Hepatocyte (in vitro differentiated cells): Measurements from ENCODE around the gene YWHAG. TPM values are rescaled to one million over a fixed set of nuclear protein-coding genes. Genes with fewer than 3 reads are reported as not detected.
"Not testable (repeated sequence)": the region's sequence is repeated elsewhere in the genome, so short reads cannot be mapped to it uniquely, and the experiment has no call there.

Experiments used
- DNase-seq: peaks from one replicate; pipeline ENCODE4 v3.0.0-alpha.2; 2016; ENCODE audit warnings: low spot score
- H2AFZ ChIP-seq: fragments of 200-600 bp; sonication (generic); 2 replicates; pipeline ENCODE4 v1.6.0; 2016; ENCODE audit warnings: antibody characterized with exemption, mild to moderate bottlenecking
- H3K27ac ChIP-seq: fragments of 200-600 bp; sonication (generic); 2 replicates; pipeline ENCODE4 v1.5.1; 2016; ENCODE audit warnings: mild to moderate bottlenecking
- H3K27me3 ChIP-seq: fragments of 200-600 bp; sonication (generic); 2 replicates; pipeline ENCODE4 v1.6.1; 2016
- H3K36me3 ChIP-seq: fragments of 200-600 bp; sonication (generic); replicated peaks from 2 replicates; pipeline ENCODE4 v1.5.1; 2016; ENCODE audit warnings: low read depth; ENCODE audit not compliant: insufficient read depth
- H3K4me1 ChIP-seq: fragments of 200-600 bp; sonication (generic); 2 replicates; pipeline ENCODE4 v1.5.1; 2016; ENCODE audit warnings: mild to moderate bottlenecking, moderate library complexity; ENCODE audit not compliant: insufficient read depth
- H3K4me2 ChIP-seq: fragments of 200-600 bp; sonication (generic); 2 replicates; pipeline ENCODE4 v1.6.0; 2016
- H3K4me3 ChIP-seq: fragments of 200-600 bp; sonication (generic); 2 replicates; pipeline ENCODE4 v1.5.1; 2016; ENCODE audit warnings: mild to moderate bottlenecking
- H3K79me2 ChIP-seq: fragments of 200-600 bp; sonication (generic); 2 replicates; pipeline ENCODE4 v1.6.0; 2017; ENCODE audit warnings: mild to moderate bottlenecking
- H3K9me2 ChIP-seq: fragments of 200-600 bp; sonication (generic); replicated peaks from 2 replicates; pipeline ENCODE4 v1.6.0; 2017; ENCODE audit warnings: mild to moderate bottlenecking; ENCODE audit not compliant: insufficient read depth
- H3K9me3 ChIP-seq: fragments of 200-600 bp; sonication (generic); 2 replicates; pipeline ENCODE4 v1.5.1; 2016; ENCODE audit warnings: low read depth, mild to moderate bottlenecking
- H4K20me1 ChIP-seq: fragments of 200-600 bp; sonication (generic); 2 replicates; pipeline ENCODE4 v1.6.0; 2016; ENCODE audit warnings: mild to moderate bottlenecking; ENCODE audit not compliant: insufficient read depth, poor library complexity, severe bottlenecking
- EZH2 ChIP-seq: fragments of 200-600 bp; sonication (generic); IDR thresholded peaks from 2 replicates; pipeline ENCODE4 v1.6.1; 2016; ENCODE audit warnings: antibody characterized with exemption, mild to moderate bottlenecking, borderline replicate concordance
- EZH2phosphoT487 ChIP-seq: fragments of 200-600 bp; sonication (generic); IDR thresholded peaks from one replicate; pipeline ENCODE4 v1.6.1; 2018; ENCODE audit warnings: antibody characterized with exemption, mild to moderate bottlenecking, low read depth, moderate library complexity; ENCODE audit not compliant: unreplicated experiment, severe bottlenecking
- WGBS: methylation state at CpG from one replicate; pipeline ENCODE4 v1.1.6; 2016; ENCODE audit warnings: low lambda C conversion rate; ENCODE audit errors: missing lambda C conversion rate; 5-methylcytosine and 5-hydroxymethylcytosine counted together
- polyA plus RNA-seq: library from polyadenylated mRNA; unstranded; fragments of >200 nt; fragmentation: Nextera tagmentation; extraction: Ambion mirVana; gene quantifications from 2 replicates; pipeline ENCODE4 v1.2.1, GENCODE V29; 2016
- total RNA-seq: library from RNA; depleted of rRNA; stranded (reverse); fragments of >200 nt; gene quantifications from 2 replicates; pipeline ENCODE4 v1.2.3, GENCODE V29; 2014
- TF ChIP-seq, protein P1 (sequence below): fragments of 200-600 bp; sonication (generic); IDR thresholded peaks from 2 replicates; pipeline ENCODE4 v1.5.1; 2016; ENCODE audit warnings: antibody characterized with exemption, mild to moderate bottlenecking; ENCODE audit not compliant: poor library complexity

YWHAG gene
- total and polyA plus RNA-seq, 2 experiments from 2014 or later = 17.2 to 117 TPM

DNA sequence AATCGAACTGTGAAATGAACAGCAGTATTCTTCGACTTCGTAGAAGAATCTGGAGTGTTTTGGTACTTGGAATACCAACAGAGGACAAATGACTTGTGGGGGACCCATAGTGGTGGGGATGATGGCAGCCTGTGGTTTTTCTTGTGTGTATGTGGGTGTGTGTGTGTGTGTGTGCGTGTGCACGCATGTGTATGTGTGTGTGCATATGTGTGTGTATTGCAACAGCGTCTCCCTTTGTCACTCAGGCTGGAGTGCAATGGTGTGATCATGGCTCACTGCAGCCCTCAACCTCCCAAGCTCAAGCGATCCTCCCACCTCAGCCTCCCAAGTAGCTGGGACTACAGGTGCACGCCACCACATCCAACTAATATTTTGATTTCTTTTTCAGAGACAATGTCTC is 9.4 kb upstream of the YWHAG start:
- H3K4me1 ChIP-seq = peaks cover 9% of the 10 kb centered on the region
- TF ChIP-seq EZH2phosphoT487 (no peak), EZH2 (no peak)
- TF ChIP-seq, protein P1, sequence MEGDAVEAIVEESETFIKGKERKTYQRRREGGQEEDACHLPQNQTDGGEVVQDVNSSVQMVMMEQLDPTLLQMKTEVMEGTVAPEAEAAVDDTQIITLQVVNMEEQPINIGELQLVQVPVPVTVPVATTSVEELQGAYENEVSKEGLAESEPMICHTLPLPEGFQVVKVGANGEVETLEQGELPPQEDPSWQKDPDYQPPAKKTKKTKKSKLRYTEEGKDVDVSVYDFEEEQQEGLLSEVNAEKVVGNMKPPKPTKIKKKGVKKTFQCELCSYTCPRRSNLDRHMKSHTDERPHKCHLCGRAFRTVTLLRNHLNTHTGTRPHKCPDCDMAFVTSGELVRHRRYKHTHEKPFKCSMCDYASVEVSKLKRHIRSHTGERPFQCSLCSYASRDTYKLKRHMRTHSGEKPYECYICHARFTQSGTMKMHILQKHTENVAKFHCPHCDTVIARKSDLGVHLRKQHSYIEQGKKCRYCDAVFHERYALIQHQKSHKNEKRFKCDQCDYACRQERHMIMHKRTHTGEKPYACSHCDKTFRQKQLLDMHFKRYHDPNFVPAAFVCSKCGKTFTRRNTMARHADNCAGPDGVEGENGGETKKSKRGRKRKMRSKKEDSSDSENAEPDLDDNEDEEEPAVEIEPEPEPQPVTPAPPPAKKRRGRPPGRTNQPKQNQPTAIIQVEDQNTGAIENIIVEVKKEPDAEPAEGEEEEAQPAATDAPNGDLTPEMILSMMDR = no peak
- H4K20me1 ChIP-seq = no peaks in the 10 kb centered on the region
- H3K9me2 ChIP-seq = no peaks in the 10 kb centered on the region
- no peak overlapping the region for H3K4me3 ChIP-seq
- no peak overlapping the region for H3K4me2 ChIP-seq
- H3K27me3 ChIP-seq = no peaks in the 10 kb centered on the region
- no peaks in the 10 kb centered on the region for H3K9me3 ChIP-seq
- H3K27ac ChIP-seq = no peak overlapping the region
- H3K36me3 ChIP-seq = no peaks in the 10 kb centered on the region
- 99% methylated on average over 8 of the region's 8 CpGs for WGBS
- DNase-seq = no peak
- no peaks in the 10 kb centered on the region for H3K79me2 ChIP-seq
- no peak overlapping the region for H2AFZ ChIP-seq

DNA sequence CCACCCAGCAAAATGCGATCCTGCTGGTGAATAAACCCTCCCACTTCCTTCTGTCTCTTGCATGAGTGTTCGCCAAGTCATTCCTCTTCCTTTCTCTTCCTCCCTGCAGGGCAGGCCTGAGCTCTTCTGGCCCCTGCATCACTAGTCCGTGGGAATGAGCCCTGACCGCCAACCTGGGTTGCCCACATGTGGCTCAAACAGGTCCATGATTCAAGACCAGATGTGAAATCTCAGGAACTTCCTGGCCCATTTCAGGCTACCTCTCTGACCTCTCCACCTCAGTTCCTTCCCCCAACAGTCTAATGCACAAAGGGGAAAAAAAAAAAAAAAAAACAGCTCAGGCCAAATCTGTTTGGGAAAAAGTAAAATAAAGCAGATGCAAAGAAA is 5.4 kb upstream of the YWHAG start:
- no peak for DNase-seq
- Histone ChIP-seq H3K4me2 (peak overlapping the region; percentile 71), H4K20me1 (no peaks in the 10 kb centered on the region), H3K9me3 (no peaks in the 10 kb centered on the region), H3K4me1 (peaks cover 15% of the 10 kb centered on the region), H3K36me3 (no peaks in the 10 kb centered on the region), H3K9me2 (no peaks in the 10 kb centered on the region), H3K27me3 (no peaks in the 10 kb centered on the region), H2AFZ (peak overlapping the region; percentile 81), H3K4me3 (no peak overlapping the region), H3K27ac (peak overlapping the region; percentile 87), H3K79me2 (no peaks in the 10 kb centered on the region)
- WGBS = 80% methylated on average over 4 of the region's 4 CpGs
- TF ChIP-seq EZH2 = no peak
- TF ChIP-seq, protein P1 = no peak
- no peak for TF ChIP-seq EZH2phosphoT487

DNA sequence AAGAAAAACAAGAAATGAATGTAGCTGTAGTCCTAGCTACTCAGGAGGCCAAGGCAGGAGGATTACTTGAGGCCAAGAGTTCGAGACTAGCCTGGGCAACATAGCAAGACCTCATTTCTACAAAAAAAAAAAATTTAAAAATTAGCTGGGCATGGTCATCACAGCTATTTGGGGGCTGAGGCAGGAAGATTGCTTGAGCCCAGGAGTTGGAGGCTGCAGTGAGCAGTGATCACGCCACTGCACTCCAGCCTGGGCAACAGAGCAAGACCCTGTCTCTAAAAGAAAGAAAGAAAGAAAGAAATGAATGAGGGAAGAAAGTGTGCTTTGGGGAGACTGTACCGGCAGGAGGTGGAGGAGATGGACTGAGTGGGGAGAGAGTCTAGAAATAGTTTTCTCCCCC is 5.0 kb upstream of the YWHAG start:
- 98% methylated on average over 3 of the region's 3 CpGs for WGBS
- not testable (repeated sequence) for H3K79me2 ChIP-seq, H3K36me3 ChIP-seq, DNase-seq, H3K4me3 ChIP-seq, H3K27me3 ChIP-seq, H4K20me1 ChIP-seq, H3K9me3 ChIP-seq, H3K9me2 ChIP-seq, H3K27ac ChIP-seq, H3K4me2 ChIP-seq, H2AFZ ChIP-seq
- peaks cover 15% of the 10 kb centered on the region for H3K4me1 ChIP-seq

DNA sequence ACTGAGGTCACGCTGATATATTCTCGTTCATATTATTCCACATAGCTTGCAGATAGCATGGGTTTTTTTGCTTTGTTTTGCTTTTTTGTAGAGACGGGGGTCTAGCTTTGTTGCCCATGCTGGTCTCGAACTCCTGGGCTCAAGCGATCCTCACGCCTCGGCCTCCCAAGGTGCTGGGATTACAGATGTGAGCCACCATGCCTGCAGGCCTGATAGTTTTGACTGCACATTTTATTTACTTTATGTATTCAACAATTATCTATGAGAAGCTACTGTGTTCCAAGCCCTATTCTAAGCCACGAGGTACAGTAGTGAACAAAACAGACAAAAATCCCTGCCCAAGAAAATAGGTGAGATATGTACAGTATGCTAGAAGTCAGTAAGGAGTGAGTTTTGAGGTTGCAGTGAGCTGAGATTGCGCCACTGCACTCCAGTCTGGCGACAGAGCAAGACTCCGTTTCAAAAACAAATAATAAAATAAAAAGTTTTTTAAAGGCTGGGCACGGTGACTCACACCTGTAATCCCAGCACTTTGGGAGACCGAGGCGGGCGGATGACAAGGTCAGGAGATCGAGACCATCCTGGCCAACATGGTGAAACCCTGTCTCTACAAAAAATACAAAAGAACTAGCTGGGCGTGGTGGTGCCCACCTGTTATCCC is 1.3 kb upstream of the YWHAG start:
- WGBS = 78% methylated on average over 17 of the region's 17 CpGs
- H3K36me3 ChIP-seq = no peaks in the 10 kb centered on the region

More for the DNA sequence above, 1.3 kb upstream of the YWHAG start:
- peak overlapping the region; percentile 85 for H3K4me2 ChIP-seq
- no peaks in the 10 kb centered on the region for H3K9me2 ChIP-seq
- H4K20me1 ChIP-seq = peaks cover 30% of the 10 kb centered on the region
- H2AFZ ChIP-seq = peak overlapping the region; percentile 79
- H3K4me1 ChIP-seq = peaks cover 28% of the 10 kb centered on the region
- H3K27me3 ChIP-seq = no peaks in the 10 kb centered on the region
- peaks cover 36% of the 10 kb centered on the region for H3K79me2 ChIP-seq
- H3K4me3 ChIP-seq = no peak overlapping the region
- no peak for DNase-seq
- H3K9me3 ChIP-seq = no peaks in the 10 kb centered on the region
- H3K27ac ChIP-seq = peak overlapping the region; percentile 99
- TF ChIP-seq EZH2 = no peak
- TF ChIP-seq, protein P1 = no peak
- TF ChIP-seq EZH2phosphoT487 = no peak
